ENCODE data around the gene ARHGAP26. TPM values are rescaled to one million over a fixed set of nuclear protein-coding genes. Genes with fewer than 3 reads are reported as not detected.

ARHGAP26 gene
- total and polyA plus RNA-seq, 2 donors (not counting 3 experiments of a cell fraction or from before 2014, with no cell fraction given) = 3.1 to 16.2 TPM

GRCh38 chr5:143225511-143225910 is 455.3 kb downstream of the ARHGAP26 start:
- ChIA-PET POLR2A (interaction anchor here (0.7 kb wide), 1 partner anchor 586 kb away, joined by 6 read pairs; no protein-coding TSS in a partner anchor), CTCF (interaction anchor here (1.1 kb wide), 1 partner anchor 20 kb away, joined by 3 read pairs; no protein-coding TSS in a partner anchor)
- Histone ChIP-seq H3K79me2 (ENCODE audit: control insufficient read depth, insufficient read depth, low read length) (no peaks in the 10 kb centered on the region), H4K20me1 (replicated peaks; ENCODE audit: control insufficient read depth, extremely low read depth, insufficient read depth, low read length) (no peaks in the 10 kb centered on the region), H2AFZ (ENCODE audit: low read depth, low read length) (no peak overlapping the region), H3K9me3 (replicated peaks; ENCODE audit: control insufficient read depth, insufficient read depth, low read length) (no peaks in the 10 kb centered on the region), H3K4me1 (ENCODE audit: control insufficient read depth, extremely low read depth, insufficient read depth, low read length) (peaks cover 12% of the 10 kb centered on the region), H3K4me3 (replicated peaks in 1 of 3; ENCODE audit: insufficient read depth in 1 of 3, low read depth in 1 of 3, low read length in 3 of 3) (no peak overlapping the region), H3K9me1 (replicated peaks; ENCODE audit: control insufficient read depth, extremely low read depth, insufficient read depth, low read length) (no peaks in the 10 kb centered on the region), H3K27ac (ENCODE audit: insufficient read depth, low read depth, low read length) (no peak overlapping the region), H3K36me3 (ENCODE audit: control insufficient read depth in 2 of 2, extremely low read depth in 1 of 2, insufficient read depth in 2 of 2, low read length in 2 of 2) (no peaks in the 10 kb centered on the region), H3K4me2 (ENCODE audit: insufficient read depth, low read length) (no peak overlapping the region), H3K27me3 (ENCODE audit: control insufficient read depth in 2 of 2, insufficient read depth in 2 of 2, low read length in 2 of 2) (no peaks in the 10 kb centered on the region), H3K9ac (replicated peaks; ENCODE audit: extremely low read depth, insufficient read depth, low read length) (no peak overlapping the region)
- DNase-seq (ENCODE audit: low read depth, low spot score) (no peak), FAIRE-seq (no peak)
- dilution Hi-C loops (cut with MboI; ENCODE audit: extremely low pct_ligation_motif_present, low sequenced_read_pairs) = no loop called here
- TF ChIP-seq MAX (IDR thresholded peaks at IDR 0.05; ENCODE audit: insufficient read depth, insufficient read length) (no peak), GATA2 (IDR thresholded peaks at IDR 0.05; ENCODE audit: insufficient read depth, insufficient read length, low read depth, low read length) (no peak)
- intact Hi-C loops (cut with micrococcal nuclease) = no loop called here
- BruUV-seq (replicated peaks) = no TSS peak

GRCh38 chr5:143226361-143226760 is 456.2 kb downstream of the ARHGAP26 start:
- no peaks in the 10 kb centered on the region for H3K27me3 ChIP-seq (ENCODE audit: control insufficient read depth in 2 of 2, insufficient read depth in 2 of 2, low read length in 2 of 2)
- DNase-seq (ENCODE audit: low read depth, low spot score) (no peak), FAIRE-seq (no peak)
- dilution Hi-C loops (cut with MboI; ENCODE audit: extremely low pct_ligation_motif_present, low sequenced_read_pairs) (no loop called here), intact Hi-C loops (cut with micrococcal nuclease) (no loop called here)
- no TSS peak for BruUV-seq (replicated peaks)
- H3K9me1 ChIP-seq (replicated peaks; ENCODE audit: control insufficient read depth, extremely low read depth, insufficient read depth, low read length) = no peaks in the 10 kb centered on the region
- no peak overlapping the region for H3K4me3 ChIP-seq (replicated peaks in 1 of 3; ENCODE audit: insufficient read depth in 1 of 3, low read depth in 1 of 3, low read length in 3 of 3)
- H3K4me1 ChIP-seq (ENCODE audit: control insufficient read depth, extremely low read depth, insufficient read depth, low read length) = peaks cover 4% of the 10 kb centered on the region
- H2AFZ ChIP-seq (ENCODE audit: low read depth, low read length) = no peak overlapping the region
- CTCF ChIA-PET = no interaction called here
- no peaks in the 10 kb centered on the region for H3K36me3 ChIP-seq (ENCODE audit: control insufficient read depth in 2 of 2, extremely low read depth in 1 of 2, insufficient read depth in 2 of 2, low read length in 2 of 2)
- no peaks in the 10 kb centered on the region for H3K79me2 ChIP-seq (ENCODE audit: control insufficient read depth, insufficient read depth, low read length)
- no peaks in the 10 kb centered on the region for H4K20me1 ChIP-seq (replicated peaks; ENCODE audit: control insufficient read depth, extremely low read depth, insufficient read depth, low read length)
- POLR2A ChIA-PET = interaction anchor here (0.6 to 0.7 kb wide), 3 partner anchors 129 to 1798 kb away, joined by 6 to 7 read pairs (median 6); no protein-coding TSS in a partner anchor
- no peak overlapping the region for H3K9ac ChIP-seq (replicated peaks; ENCODE audit: extremely low read depth, insufficient read depth, low read length)
- no peak overlapping the region for H3K27ac ChIP-seq (ENCODE audit: insufficient read depth, low read depth, low read length)
- TF ChIP-seq POLR2A (IDR thresholded peaks at IDR 0.05; ENCODE audit: low read depth, low read length) (no peak), MAX (IDR thresholded peaks at IDR 0.05; ENCODE audit: insufficient read depth, insufficient read length) (no peak), JUN (IDR thresholded peaks at IDR 0.05; ENCODE audit: borderline replicate concordance, insufficient read depth, insufficient read length, low read depth) (no peak), POLR2AphosphoS5 (IDR thresholded peaks at IDR 0.05; ENCODE audit: insufficient read depth, low read depth, low read length) (no peak), CTCF (IDR thresholded peaks at IDR 0.05; ENCODE audit: extremely low read depth in 1 of 2, insufficient read depth in 1 of 2, low read depth in 1 of 2, low read length in 2 of 2) (no peak), FOS (IDR thresholded peaks at IDR 0.05; ENCODE audit: borderline replicate concordance, insufficient read depth, low read length) (no peak), EZH2 (IDR thresholded peaks at IDR 0.05; ENCODE audit: borderline replicate concordance, low read depth, low read length, severe bottlenecking) (no peak), MYC (IDR thresholded peaks at IDR 0.05; ENCODE audit: low read depth, low read length) (no peak), GATA2 (IDR thresholded peaks at IDR 0.05; ENCODE audit: insufficient read depth, insufficient read length, low read depth, low read length) (no peak)
- H3K4me2 ChIP-seq (ENCODE audit: insufficient read depth, low read length) = no peak overlapping the region
- H3K9me3 ChIP-seq (replicated peaks; ENCODE audit: control insufficient read depth, insufficient read depth, low read length) = no peaks in the 10 kb centered on the region
